HG03571 (cell line): ENCODE results near the gene NGFR.

Experiments used
- ATAC-seq: cut with Tn5 transposase; IDR thresholded peaks from one replicate; pipeline ENCODE4 v1.9.1; 2021; ENCODE audit not compliant: unreplicated experiment

NGFR gene

DNA sequence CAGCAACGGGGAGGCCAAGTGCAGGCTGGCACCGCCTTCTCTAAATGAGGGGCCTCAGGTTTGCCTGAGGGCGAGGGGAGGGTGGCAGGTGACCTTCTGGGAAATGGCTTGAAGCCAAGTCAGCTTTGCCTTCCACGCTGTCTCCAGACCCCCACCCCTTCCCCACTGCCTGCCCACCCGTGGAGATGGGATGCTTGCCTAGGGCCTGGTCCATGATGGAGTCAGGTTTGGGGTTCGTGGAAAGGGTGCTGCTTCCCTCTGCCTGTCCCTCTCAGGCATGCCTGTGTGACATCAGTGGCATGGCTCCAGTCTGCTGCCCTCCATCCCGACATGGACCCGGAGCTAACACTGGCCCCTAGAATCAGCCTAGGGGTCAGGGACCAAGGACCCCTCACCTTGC, 18.5 kb downstream of the NGFR start:
- no peak for ATAC-seq

DNA sequence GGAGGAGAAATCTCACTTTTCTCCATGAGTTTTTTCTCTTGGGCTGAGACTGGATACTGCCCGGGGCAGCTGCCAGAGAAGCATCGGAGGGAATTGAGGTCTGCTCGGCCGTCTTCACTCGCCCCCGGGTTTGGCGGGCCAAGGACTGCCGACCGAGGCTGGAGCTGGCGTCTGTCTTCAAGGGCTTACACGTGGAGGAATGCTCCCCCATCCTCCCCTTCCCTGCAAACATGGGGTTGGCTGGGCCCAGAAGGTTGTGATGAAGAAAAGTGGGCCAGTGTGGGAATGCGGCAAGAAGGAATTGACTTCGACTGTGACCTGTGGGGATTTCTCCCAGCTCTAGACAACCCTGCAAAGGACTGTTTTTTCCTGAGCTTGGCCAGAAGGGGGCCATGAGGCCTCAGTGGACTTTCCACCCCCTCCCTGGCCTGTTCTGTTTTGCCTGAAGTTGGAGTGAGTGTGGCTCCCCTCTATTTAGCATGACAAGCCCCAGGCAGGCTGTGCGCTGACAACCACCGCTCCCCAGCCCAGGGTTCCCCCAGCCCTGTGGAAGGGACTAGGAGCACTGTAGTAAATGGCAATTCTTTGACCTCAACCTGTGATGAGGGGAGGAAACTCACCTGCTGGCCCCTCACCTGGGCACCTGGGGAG, 19.1 kb downstream of the NGFR start:
- no peak for ATAC-seq

- ATAC-seq: peak; percentile 66
These were observed 20.2 kb downstream of the NGFR start for GRCh38 chr17:49515196-49515770.

- ATAC-seq: no peak
These were observed 21.1 kb downstream of the NGFR start for GRCh38 chr17:49516180-49516579.

DNA sequence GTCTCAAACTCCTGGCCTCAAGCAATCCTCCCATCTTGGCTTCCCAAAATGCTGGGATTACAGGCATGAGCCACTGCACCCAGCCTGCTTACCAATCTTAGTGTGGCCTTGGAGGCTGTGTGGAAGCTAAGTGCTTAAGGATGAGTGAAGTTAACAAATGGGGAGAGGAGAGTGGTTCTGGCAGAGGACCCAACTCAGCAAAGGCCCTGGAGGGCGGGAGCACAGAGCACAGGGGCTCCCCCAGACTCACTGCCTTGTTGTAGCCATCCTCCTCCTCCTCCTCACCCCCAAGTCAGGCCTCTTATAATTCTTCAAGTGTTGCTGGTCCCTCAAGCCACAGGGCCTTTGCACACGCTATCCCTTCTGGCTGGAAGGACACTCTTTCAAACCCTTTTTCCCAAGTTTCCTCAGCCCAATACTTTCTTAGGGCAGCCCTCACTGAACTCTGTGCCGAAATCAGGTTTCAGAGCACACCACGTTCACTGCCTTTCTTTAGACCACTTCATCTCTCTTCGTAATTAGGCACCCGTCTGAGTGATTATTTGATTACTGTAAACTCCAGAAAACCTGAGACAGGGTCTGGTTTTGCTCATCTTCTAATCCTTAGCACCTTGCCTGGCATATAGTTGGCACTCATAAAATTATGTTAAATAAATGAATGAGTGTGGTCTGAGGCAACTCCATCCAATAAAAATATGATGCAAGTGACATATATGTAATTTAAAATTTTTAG, 23.4 kb downstream of the NGFR start:
- ATAC-seq: no peak

GRCh38 chr17:49519781-49520180, 24.7 kb downstream of the NGFR start:
- ATAC-seq: no peak

DNA sequence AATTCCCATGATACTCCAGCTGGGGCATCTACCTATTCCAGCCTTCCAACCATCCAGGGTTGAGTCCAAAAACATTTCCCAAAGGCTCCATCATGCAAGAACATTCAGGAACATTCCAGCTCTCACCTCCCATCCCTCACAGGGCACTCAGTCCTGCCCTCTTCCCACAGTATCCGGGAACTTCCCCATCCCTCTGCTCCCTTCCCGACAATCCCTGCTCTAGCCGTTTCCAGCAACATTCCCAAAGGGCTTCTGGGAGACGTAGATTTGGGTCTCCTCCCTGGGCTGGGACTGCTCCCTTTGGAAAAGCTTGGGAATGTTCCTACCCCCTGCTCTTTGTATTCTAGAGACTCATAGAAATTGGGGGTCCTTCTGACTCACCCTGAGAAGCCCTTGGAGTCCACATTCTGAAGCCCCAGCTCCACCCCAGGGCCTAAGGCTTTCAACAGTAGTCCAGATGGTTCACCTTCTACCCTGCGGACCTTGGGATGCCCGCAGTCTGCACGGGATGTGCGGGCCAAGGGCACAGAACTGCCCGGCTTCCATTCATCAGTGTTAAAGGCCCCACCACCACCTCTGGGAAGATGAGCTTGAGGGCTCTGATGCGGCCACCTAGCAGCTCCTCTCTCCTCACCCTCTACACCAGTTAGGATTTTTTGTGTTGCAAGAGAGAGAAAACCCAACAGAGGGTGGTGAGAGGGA, 25.4 kb downstream of the NGFR start:
- no peak for ATAC-seq

DNA sequence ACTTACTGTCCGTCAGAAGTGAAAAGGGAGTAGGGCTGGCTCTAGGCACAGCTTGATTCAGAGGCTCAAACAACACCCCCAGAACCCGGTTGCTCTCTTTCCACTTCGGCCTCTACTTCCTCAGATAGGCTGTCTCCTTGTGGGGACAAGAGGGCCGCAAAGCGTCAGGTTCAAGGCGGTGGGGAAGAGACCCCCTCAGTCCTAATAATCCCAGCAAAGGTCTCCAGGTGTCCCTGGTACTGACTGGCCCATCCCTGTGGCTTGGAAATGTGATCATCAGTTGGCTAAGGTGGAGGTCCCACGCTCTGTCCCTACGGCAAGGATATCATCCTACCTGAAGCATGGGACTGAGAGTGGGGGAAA, 26.0 kb downstream of the NGFR start:
- no peak for ATAC-seq

DNA sequence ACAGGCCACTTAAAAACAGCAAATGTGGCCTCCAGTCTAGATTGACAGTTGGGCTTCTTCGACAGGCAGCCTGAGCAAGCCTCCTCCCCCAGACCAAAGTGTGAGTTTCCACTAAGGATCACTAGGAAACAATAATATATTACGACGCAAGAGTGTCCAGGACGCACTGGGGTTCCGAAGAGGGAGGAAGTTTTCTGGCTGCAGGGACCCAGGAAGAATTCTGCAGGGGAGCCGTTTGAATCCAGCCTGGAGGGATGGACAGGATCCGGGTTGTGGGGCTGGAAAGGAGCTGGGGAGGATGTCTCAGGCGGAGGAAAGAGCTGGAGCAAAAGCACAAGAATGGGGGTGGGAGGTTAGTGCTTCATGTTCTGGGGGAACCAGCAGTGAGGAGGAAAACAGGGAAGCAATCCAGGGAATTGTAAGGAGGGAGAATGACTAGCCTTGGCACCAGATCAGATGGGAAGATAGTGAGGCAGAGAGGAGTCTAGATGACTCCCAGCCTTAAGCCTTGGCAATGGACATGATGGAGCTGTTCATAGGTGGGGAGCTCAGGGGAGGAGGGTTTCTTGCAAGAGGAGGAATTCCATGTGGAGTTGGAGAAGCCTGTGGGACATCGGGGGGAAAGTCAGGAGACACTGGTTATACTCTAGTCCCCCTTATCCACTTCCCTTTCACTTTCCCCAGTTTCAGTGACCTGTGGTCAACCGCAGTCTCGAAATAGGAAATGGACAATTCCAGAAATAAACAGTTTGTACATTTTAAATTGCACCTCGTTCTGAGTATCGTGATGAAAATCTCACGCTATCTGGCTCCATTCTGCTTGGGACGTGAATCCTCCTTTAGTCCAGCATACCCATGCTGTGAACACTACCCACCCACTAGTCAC, 26.6 kb downstream of the NGFR start:
- no peak for ATAC-seq

DNA sequence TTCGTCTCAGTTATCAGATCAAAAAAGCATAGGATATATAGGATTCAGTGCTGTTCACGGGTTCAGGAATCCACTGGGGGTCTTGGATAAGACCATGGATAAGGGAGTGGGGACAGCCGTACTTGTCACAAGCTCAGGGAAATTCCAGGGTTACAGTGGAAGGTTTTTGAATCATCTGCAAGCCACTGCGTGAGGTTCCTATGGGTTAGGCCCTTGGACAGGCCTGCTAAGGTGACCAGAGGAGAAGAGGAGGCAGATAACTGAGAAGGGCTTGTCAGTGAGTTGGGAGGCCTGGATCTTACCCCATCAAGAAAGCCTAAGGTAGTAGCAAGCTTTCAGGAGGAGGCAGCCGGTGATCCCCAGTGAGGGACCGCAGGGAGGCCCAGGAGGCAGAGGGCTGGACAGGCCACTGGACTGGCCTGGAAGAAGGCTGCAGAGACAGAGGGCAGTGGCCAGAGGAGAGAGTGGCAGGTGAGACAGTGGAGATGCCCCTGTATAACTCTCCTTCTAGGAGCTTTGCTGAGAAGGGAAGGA, 27.3 kb downstream of the NGFR start:
- no peak for ATAC-seq

- ATAC-seq: no peak
These were observed 28.1 kb downstream of the NGFR start for GRCh38 chr17:49523196-49523595.

DNA sequence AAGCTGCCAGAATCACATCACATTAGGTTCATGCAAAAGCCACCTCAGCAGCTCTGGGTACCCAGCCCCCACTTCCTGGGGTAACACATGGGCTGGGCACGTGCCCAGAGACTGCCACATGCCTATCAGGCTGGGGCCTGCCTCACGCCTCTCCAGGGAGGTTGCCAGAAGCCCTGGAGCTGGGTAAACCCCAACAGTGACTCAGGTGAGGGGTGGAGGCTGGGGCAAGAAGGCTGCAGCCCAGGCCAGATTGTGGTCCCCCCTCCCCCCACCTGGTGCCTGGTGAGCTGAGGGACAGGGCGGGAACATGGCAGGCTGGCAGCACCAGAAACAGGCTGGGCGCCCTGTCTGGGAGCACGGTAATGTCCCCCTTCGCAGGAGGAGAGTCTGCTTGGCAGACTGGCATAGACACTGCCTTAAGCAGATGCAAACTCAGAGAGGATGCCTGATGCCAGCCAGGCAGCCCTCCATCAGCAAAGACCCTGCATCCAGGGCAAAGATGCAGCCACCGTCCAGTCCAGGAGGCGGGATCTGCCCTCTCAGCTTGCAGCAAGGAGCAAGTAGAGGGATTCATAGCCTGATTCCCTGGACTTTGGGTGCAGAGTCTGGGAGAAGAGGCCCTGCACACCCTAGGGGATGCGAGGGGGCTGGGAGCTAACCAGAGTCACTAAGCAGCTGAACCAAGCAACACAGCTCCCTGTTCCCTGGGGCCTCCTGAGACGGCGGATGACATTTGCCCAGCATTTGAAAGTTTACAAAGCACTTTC, 28.8 kb downstream of the NGFR start:
- no peak for ATAC-seq

- ATAC-seq: no peak
These were observed 29.6 kb downstream of the NGFR start for GRCh38 chr17:49524473-49525359.

DNA sequence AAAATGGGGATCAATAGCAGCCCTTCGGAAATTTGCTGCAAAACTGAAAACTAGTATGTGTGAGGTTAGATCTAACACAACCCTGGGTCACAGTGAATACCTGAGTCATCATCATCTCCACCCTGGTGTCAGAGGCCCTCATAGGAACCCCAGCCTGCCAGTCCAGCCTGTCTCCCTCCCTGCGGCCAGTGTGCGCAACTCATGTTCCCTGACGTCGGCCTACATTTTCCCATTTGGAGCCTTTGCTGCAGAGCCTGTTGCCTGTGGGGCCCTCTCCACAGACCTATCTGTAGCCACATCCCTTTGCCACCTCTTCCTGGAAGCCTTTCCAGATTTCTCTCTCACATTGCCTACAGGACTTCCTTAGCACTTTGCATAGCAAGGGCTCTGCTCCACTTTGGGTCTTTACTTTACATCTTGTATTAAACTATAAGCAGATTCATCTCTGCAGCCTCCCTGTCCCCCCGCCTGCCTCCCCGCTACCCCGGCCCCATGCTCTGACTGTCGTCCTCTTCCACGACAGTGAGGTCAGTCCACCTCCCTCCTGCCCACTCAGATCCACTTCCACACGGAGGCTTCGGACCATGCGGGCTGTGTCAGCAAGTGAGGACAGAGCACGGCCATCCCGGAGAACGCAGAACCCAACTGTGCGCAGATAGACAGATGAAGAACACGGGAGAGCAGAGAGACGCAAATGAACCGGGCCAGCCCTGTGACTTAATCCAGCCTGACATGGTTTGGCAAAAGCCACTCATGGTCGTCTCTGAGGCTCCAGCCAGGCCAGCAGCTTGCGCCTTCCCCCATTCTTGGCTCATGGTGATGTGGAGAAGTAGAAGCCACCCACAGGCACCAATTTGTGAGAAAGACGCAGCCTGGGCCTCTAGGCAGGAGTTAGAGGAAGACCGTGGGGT, 31.0 kb downstream of the NGFR start:
- no peak for ATAC-seq

- ATAC-seq: no peak
These were observed 33.0 kb downstream of the NGFR start for GRCh38 chr17:49527927-49528651.

DNA sequence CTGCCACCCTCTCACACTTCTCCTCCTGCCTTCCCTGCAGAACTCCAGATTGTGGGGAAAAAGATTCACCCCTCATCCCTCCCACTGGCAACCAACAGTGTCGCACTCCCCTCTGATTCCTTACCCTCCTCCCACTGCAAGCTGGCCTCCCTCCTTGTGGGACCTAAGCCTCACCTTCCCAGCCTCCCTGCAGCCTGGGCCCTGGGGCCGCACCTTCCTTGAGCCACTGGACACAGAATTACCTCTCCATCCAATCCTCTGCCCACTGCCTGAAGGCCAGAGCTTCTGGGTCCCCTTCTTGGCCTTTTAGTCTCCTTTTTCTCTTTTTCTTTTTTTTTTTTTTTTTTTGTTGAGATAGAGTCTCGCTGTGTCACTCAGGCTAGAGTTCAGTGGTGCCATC, 33.9 kb downstream of the NGFR start:
- ATAC-seq: no peak

DNA sequence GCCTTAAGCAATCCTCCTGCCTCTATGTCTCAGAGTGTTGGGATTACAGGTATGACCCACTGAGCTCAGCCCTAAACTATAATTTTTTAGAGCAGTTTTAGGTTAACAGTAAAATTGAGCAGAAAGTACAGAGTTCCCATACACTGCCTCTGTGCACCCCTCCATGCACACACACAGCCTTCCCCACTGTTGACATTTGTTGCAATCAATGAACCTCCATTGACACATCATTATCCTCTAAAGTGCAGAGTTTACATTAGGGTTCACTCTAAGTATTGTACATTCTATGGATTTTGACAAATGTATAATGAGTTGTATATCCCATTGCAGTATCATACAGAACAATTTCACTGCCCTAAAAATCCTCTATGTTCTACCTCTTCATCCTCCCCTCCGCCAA, 35.0 kb downstream of the NGFR start:
- no peak for ATAC-seq
